H9 (cell line): ENCODE measurements around the gene INSYN1. TPM values are rescaled to one million over a fixed set of nuclear protein-coding genes. Genes with fewer than 3 reads are reported as not detected.

Experiments used
- DNase-seq: peaks from one replicate; pipeline ENCODE4 v3.0.0-alpha.2; 2017
- H2AFZ ChIP-seq: one replicate; pipeline ENCODE4 v1.6.1; 2013; ENCODE audit warnings: mild to moderate bottlenecking, low read length, control low read depth, moderate library complexity
- H2AK5ac ChIP-seq: 2 replicates; pipeline ENCODE4 v1.6.1; 2013; ENCODE audit warnings: low read length, control low read depth, mixed read lengths; ENCODE audit not compliant: insufficient read length
- H2BK120ac ChIP-seq: one replicate; pipeline ENCODE4 v1.6.1; 2013; ENCODE audit warnings: low read depth, mild to moderate bottlenecking, low read length, control low read depth, inconsistent platforms; ENCODE audit not compliant: poor library complexity, severe bottlenecking
- H2BK12ac ChIP-seq: 2 replicates; pipeline ENCODE4 v1.6.1; 2013; ENCODE audit warnings: low read length, control low read depth, mixed read lengths, low read depth; ENCODE audit not compliant: insufficient read length
- H2BK15ac ChIP-seq: 2 replicates; pipeline ENCODE4 v1.6.1; 2013; ENCODE audit warnings: low read depth, low read length, control low read depth
- H2BK20ac ChIP-seq: one replicate; pipeline ENCODE4 v1.6.1; 2013; ENCODE audit warnings: low read depth, mild to moderate bottlenecking, low read length, control low read depth, inconsistent platforms; ENCODE audit not compliant: poor library complexity, severe bottlenecking
- H2BK5ac ChIP-seq: 2 replicates; pipeline ENCODE4 v1.6.1; 2013; ENCODE audit warnings: low read length, control low read depth, mixed read lengths; ENCODE audit not compliant: insufficient read length
- H3K14ac ChIP-seq: 2 replicates; pipeline ENCODE4 v1.6.1; 2013; ENCODE audit warnings: low read length, control low read depth; ENCODE audit not compliant: insufficient read depth
- H3K18ac ChIP-seq: 2 replicates; pipeline ENCODE4 v1.6.1; 2013; ENCODE audit warnings: low read depth, mild to moderate bottlenecking, mixed read lengths, low read length, control low read depth; ENCODE audit not compliant: insufficient read length
- H3K23ac ChIP-seq: 2 replicates; pipeline ENCODE4 v1.6.1; 2013; ENCODE audit warnings: low read length, control low read depth, mixed read lengths, low read depth; ENCODE audit not compliant: insufficient read length
- H3K23me2 ChIP-seq: 2 replicates; pipeline ENCODE4 v1.6.1; 2013; ENCODE audit warnings: low read depth, mild to moderate bottlenecking, mixed read lengths, low read length, control low read depth; ENCODE audit not compliant: insufficient read length, poor library complexity, severe bottlenecking
- H3K27ac ChIP-seq: 2 replicates; pipeline ENCODE4 v1.5.1; 2013; ENCODE audit warnings: low read length, control low read depth, mixed read lengths, low read depth; ENCODE audit not compliant: insufficient read length
- H3K27me3 ChIP-seq: 2 replicates; pipeline ENCODE4 v1.6.1; 2013; ENCODE audit warnings: low read length, control low read depth, inconsistent platforms; ENCODE audit not compliant: insufficient read depth
- H3K4ac ChIP-seq: 2 replicates; pipeline ENCODE4 v1.6.1; 2013; ENCODE audit warnings: low read depth, mild to moderate bottlenecking, control low read depth, inconsistent platforms, low read length, moderate library complexity
- H3K4me1 ChIP-seq: 2 replicates; pipeline ENCODE4 v1.6.1; 2013; ENCODE audit warnings: low read length, control low read depth, inconsistent platforms; ENCODE audit not compliant: insufficient read depth
- H3K4me2 ChIP-seq: 2 replicates; pipeline ENCODE4 v1.6.1; 2013; ENCODE audit warnings: low read length, control low read depth, mixed read lengths; ENCODE audit not compliant: insufficient read length, insufficient read depth
- H3K56ac ChIP-seq: 2 replicates; pipeline ENCODE4 v1.6.1; 2013; ENCODE audit warnings: low read depth, mild to moderate bottlenecking, mixed read lengths, low read length, control low read depth; ENCODE audit not compliant: insufficient read length
- H3K79me1 ChIP-seq: 2 replicates; pipeline ENCODE4 v1.6.1; 2013; ENCODE audit warnings: low read depth, mild to moderate bottlenecking, moderate library complexity, low read length, control low read depth, inconsistent platforms; ENCODE audit not compliant: insufficient read depth, poor library complexity, severe bottlenecking
- H3K79me2 ChIP-seq: 2 replicates; pipeline ENCODE4 v1.6.1; 2013; ENCODE audit warnings: low read length, control low read depth, inconsistent platforms; ENCODE audit not compliant: insufficient read depth
- H3K9ac ChIP-seq: 2 replicates; pipeline ENCODE4 v1.6.1; 2013; ENCODE audit warnings: low read length, control low read depth, mixed read lengths; ENCODE audit not compliant: insufficient read length; ENCODE audit errors: extremely low read depth
- H3K9me3 ChIP-seq: one replicate; pipeline ENCODE4 v1.6.1; 2013; ENCODE audit warnings: low read depth, low read length, inconsistent platforms; ENCODE audit not compliant: control insufficient read depth
- H3T11ph ChIP-seq: one replicate; pipeline ENCODE4 v1.6.1; 2013; ENCODE audit warnings: mild to moderate bottlenecking, low read length, control low read depth, inconsistent platforms
- H4K20me1 ChIP-seq: one replicate; pipeline ENCODE4 v1.6.1; 2013; ENCODE audit not compliant: control insufficient read depth, insufficient read length, insufficient read depth
- H4K5ac ChIP-seq: 2 replicates; pipeline ENCODE4 v1.6.1; 2013; ENCODE audit warnings: low read depth, mild to moderate bottlenecking, mixed read lengths, low read length, control low read depth; ENCODE audit not compliant: insufficient read length
- H4K8ac ChIP-seq: replicated peaks from 2 replicates; pipeline ENCODE4 v1.6.1; 2013; ENCODE audit warnings: low read length, control low read depth, mixed read lengths, low read depth; ENCODE audit not compliant: insufficient read length
- H4K91ac ChIP-seq: 2 replicates; pipeline ENCODE4 v1.6.1; 2013; ENCODE audit warnings: low read depth, mild to moderate bottlenecking, moderate library complexity, mixed read lengths, low read length, control low read depth; ENCODE audit not compliant: insufficient read length
- H3K27ac Mint-ChIP-seq, 3 experiments: 2 replicates in 2 of 3; 3 replicates in 1 of 3; pipeline ENCODE4 v1.8.0; 2020 to 2021; ENCODE audit warnings: mixed read lengths in 3 of 3, mild to moderate bottlenecking in 1 of 3, moderate library complexity in 1 of 3
- H3K27me3 Mint-ChIP-seq: 2 replicates; pipeline ENCODE4 v1.8.0; 2021; ENCODE audit warnings: low read depth, mild to moderate bottlenecking, moderate library complexity, mixed read lengths
- H3K36me3 Mint-ChIP-seq, 3 experiments: 2 replicates in 2 of 3; 3 replicates in 1 of 3; pipeline ENCODE4 v1.8.0; 2020 to 2021; ENCODE audit warnings: low read depth in 3 of 3, mixed read lengths in 3 of 3; ENCODE audit not compliant: insufficient read depth in 1 of 3
- H3K4me1 Mint-ChIP-seq, 2 experiments: 2 replicates each; pipeline ENCODE4 v1.8.0; 2020; ENCODE audit warnings: mixed read lengths in 2 of 2
- H3K4me3 Mint-ChIP-seq, 2 experiments: 2 replicates in 1 of 2; 3 replicates in 1 of 2; pipeline ENCODE4 v1.8.0; 2020 to 2021; ENCODE audit warnings: mild to moderate bottlenecking in 2 of 2, mixed read lengths in 2 of 2, moderate library complexity in 1 of 2
- H3K9me3 Mint-ChIP-seq, 2 experiments: 2 replicates in 1 of 2; 3 replicates in 1 of 2; pipeline ENCODE4 v1.8.0; 2020; ENCODE audit warnings: mild to moderate bottlenecking in 2 of 2, mixed read lengths in 2 of 2, moderate library complexity in 1 of 2
- CTCF ChIP-seq: fragments of 200-600 bp; sonication (generic); conservative IDR thresholded peaks from 3 replicates; pipeline ENCODE4 v1.8.0; 2021; ENCODE audit warnings: antibody characterized with exemption, mild to moderate bottlenecking
- WGBS: extraction: QIAGEN DNeasy Blood & Tissue Kit; methylation state at CpG from one replicate; pipeline ENCODE4 v1.1.7; 2013; ENCODE audit warnings: missing lambda C conversion rate, low lambda C conversion rate, mixed read lengths; ENCODE audit not compliant: insufficient read length; ENCODE audit errors: extremely low coverage; 5-methylcytosine and 5-hydroxymethylcytosine counted together
- total RNA-seq: library from RNA; stranded (reverse); gene quantifications from 2 replicates; pipeline ENCODE4 v1.2.1, GENCODE V29; 2021

The INSYN1 gene
- total RNA-seq, 1 experiment from 2014 or later: 1.9 TPM

- Histone ChIP-seq H3K4ac (no peak overlapping the region), H2BK120ac (no peak overlapping the region), H3K27ac (no peak overlapping the region), H3K27me3 (peaks cover 2% of the 10 kb centered on the region; the same call in 1 of the 2 replicates), H3K79me2 (no peaks in the 10 kb centered on the region), H4K91ac (no peak overlapping the region), H3K4me2 (peak overlapping the region; percentile 74), H3K14ac (no peak overlapping the region), H3T11ph (no peak overlapping the region), H3K18ac (no peak overlapping the region), H3K56ac (no peak overlapping the region), H4K8ac (no peak overlapping the region), H2BK15ac (no peak overlapping the region), H3K4me1 (peaks cover 16% of the 10 kb centered on the region), H4K5ac (no peak overlapping the region), H3K23me2 (peaks cover 20% of the 10 kb centered on the region), H2AK5ac (no peak overlapping the region), H2AFZ (no peak overlapping the region), H4K20me1 (no peaks in the 10 kb centered on the region), H3K9me3 (no peaks in the 10 kb centered on the region), H3K79me1 (no peaks in the 10 kb centered on the region), H3K9ac (no peak overlapping the region), H2BK5ac (no peak overlapping the region), H3K23ac (no peak overlapping the region), H2BK20ac (no peak overlapping the region), H2BK12ac (no peak overlapping the region)
- peaks cover 48 to 58% of the 10 kb centered on the region in 2 experiments for H3K4me1 Mint-ChIP-seq
- no peak for DNase-seq
- H3K4me3 Mint-ChIP-seq: peak overlapping the region; percentile 63 to 84; a peak in 3 of 5 replicates
- H3K27me3 Mint-ChIP-seq: peaks cover 53% of the 10 kb centered on the region
- no peak overlapping the region for H3K27ac Mint-ChIP-seq
- no peaks in the 10 kb centered on the region; a peak in 1 of 7 replicates for H3K36me3 Mint-ChIP-seq
- TF ChIP-seq CTCF: no peak
- no CpG with 5 or more reads among the region's 20 CpGs for WGBS
- H3K9me3 Mint-ChIP-seq: no peaks in the 10 kb centered on the region; a peak in 1 of 5 replicates
Measured at GRCh38 chr15:73750951-73751350, 2.2 kb downstream of the INSYN1 start.
